Keratinocyte (primary cell): ENCODE data around the gene MSS51. TPM values are rescaled to one million over a fixed set of nuclear protein-coding genes. Genes with fewer than 3 reads are reported as not detected.

ENCODE experiments used
- DNase-seq: peaks from one replicate; pipeline ENCODE4 v3.0.0-alpha.2; 2011; ENCODE audit warnings: low read depth, missing footprints, low spot score
- FAIRE-seq: peaks from 2 replicates; lab custom pipeline; 2011; peaks lifted over from hg19 to GRCh38; lab: Jason Lieb, UNC
- H2AFZ ChIP-seq: 2 replicates; pipeline ENCODE4 v1.6.0; 2012; ENCODE audit warnings: low read length, control low read depth, inconsistent platforms; ENCODE audit not compliant: control insufficient read depth
- H3K27ac ChIP-seq: 2 replicates; pipeline ENCODE4 v1.5.1; 2011; ENCODE audit warnings: low read length; ENCODE audit not compliant: control insufficient read depth, insufficient read depth
- H3K27me3 ChIP-seq: 3 replicates; pipeline ENCODE4 v1.6.0; 2011; ENCODE audit warnings: low read length; ENCODE audit not compliant: control insufficient read depth, insufficient read depth; ENCODE audit errors: extremely low read depth
- H3K36me3 ChIP-seq, 2 experiments: 2 replicates in 1 of 2; 3 replicates in 1 of 2; pipeline ENCODE4 v1.5.1; 2011; ENCODE audit warnings: low read length in 2 of 2, mild to moderate bottlenecking in 1 of 2; ENCODE audit not compliant: control insufficient read depth in 2 of 2, insufficient read depth in 2 of 2; ENCODE audit errors: extremely low read depth in 1 of 2
- H3K4me1 ChIP-seq: 3 replicates; pipeline ENCODE4 v1.5.1; 2011; ENCODE audit warnings: low read length; ENCODE audit not compliant: control insufficient read depth, insufficient read depth; ENCODE audit errors: extremely low read depth
- H3K4me2 ChIP-seq: 3 replicates; pipeline ENCODE4 v1.6.0; 2011; ENCODE audit warnings: low read depth, low read length; ENCODE audit not compliant: control insufficient read depth, insufficient read depth; ENCODE audit errors: extremely low read depth
- H3K4me3 ChIP-seq, 3 experiments: fragments of 200-600 bp in 1 of 3; sonication (generic) in 1 of 3; 2 replicates in 2 of 3; 3 replicates in 1 of 3; pipeline ENCODE4 v1.5.1; 2011 to 2016; ENCODE audit warnings: low read length in 3 of 3, mild to moderate bottlenecking in 3 of 3, control low read depth in 2 of 3, inconsistent platforms in 1 of 3, low read depth in 1 of 3, mixed read lengths in 1 of 3, mixed run types in 1 of 3, moderate library complexity in 1 of 3; ENCODE audit not compliant: control insufficient read depth in 2 of 3, insufficient read depth in 2 of 3; ENCODE audit errors: extremely low read depth in 1 of 3
- H3K79me2 ChIP-seq: 2 replicates; pipeline ENCODE4 v1.6.0; 2012; ENCODE audit warnings: low read length; ENCODE audit not compliant: control insufficient read depth, insufficient read depth
- H3K9ac ChIP-seq: 3 replicates; pipeline ENCODE4 v1.6.0; 2011; ENCODE audit warnings: low read length; ENCODE audit not compliant: control insufficient read depth, insufficient read depth; ENCODE audit errors: extremely low read depth
- H3K9me1 ChIP-seq: 3 replicates; pipeline ENCODE4 v1.6.0; 2011; ENCODE audit warnings: low read length; ENCODE audit not compliant: control insufficient read depth, insufficient read depth; ENCODE audit errors: extremely low read depth
- H3K9me3 ChIP-seq: 2 replicates; pipeline ENCODE4 v1.5.1; 2012; ENCODE audit warnings: low read depth, low read length; ENCODE audit not compliant: control insufficient read depth
- H4K20me1 ChIP-seq: 3 replicates; pipeline ENCODE4 v1.6.0; 2011; ENCODE audit warnings: low read length; ENCODE audit not compliant: control insufficient read depth, insufficient read depth; ENCODE audit errors: extremely low read depth
- CTCF ChIP-seq, 3 experiments: IDR thresholded peaks in 1 of 3; conservative IDR thresholded peaks in 1 of 3; optimal IDR thresholded peaks in 1 of 3; 2 replicates in 2 of 3; 3 replicates in 1 of 3; pipeline versions ENCODE3 to v1.5.1; 2011; ENCODE audit warnings: low read length in 3 of 3, mild to moderate bottlenecking in 3 of 3, moderate library complexity in 2 of 3, control low read depth in 1 of 3, inconsistent platforms in 1 of 3; ENCODE audit not compliant: insufficient read depth in 2 of 3; ENCODE audit errors: extremely low read depth in 1 of 3
- EZH2 ChIP-seq: IDR thresholded peaks from one replicate; pipeline ENCODE4 v1.6.1; 2012; ENCODE audit warnings: inconsistent platforms, mild to moderate bottlenecking, low read length, moderate library complexity
- dilution Hi-C: fragments of 300-500 bp; cut with MboI; formaldehyde crosslinking; loops from one replicate; pipeline ENCODE4 v1.7.0; 2020; ENCODE audit warnings: low sequenced_read_pairs; ENCODE audit not compliant: extremely low pct_ligation_motif_present
- polyA minus RNA-seq, 3 experiments: library from RNA; depleted of rRNA, polyadenylated mRNA; stranded (reverse); fragments of >200 nt; gene quantifications; 1 replicate in 1 of 3; 2 replicates in 1 of 3; 3 replicates in 1 of 3; pipeline ENCODE4 v1.2.3, GENCODE V29; 2011
- polyA plus RNA-seq, 5 experiments: library from polyadenylated mRNA; depleted of rRNA in 3 of 5; stranded (reverse) in 3 of 5; stranded (forward) in 1 of 5; unstranded in 1 of 5; fragments of >200 nt; gene quantifications; 1 replicate in 1 of 5; 2 replicates in 3 of 5; 3 replicates in 1 of 5; pipeline versions ENCODE4 v1.2.1 to v1.2.3, GENCODE V29; 2011 to 2012; ENCODE audit warnings: missing spikeins in 2 of 5, low read depth in 1 of 5, low replicate concordance in 1 of 5

Gene MSS51
- polyA plus RNA-seq, result 0.39 to 1.3 TPM (median 1.3 TPM) in 3 replicates
- 0.39 TPM for polyA plus RNA-seq (2011; ENCODE audit: low read depth)
- polyA plus RNA-seq (2011; cell fraction: cytosol; rRNA removed), result 0.19 and 0.21 TPM in 2 replicates
- polyA plus RNA-seq (2011; cell fraction: nucleus; rRNA removed), result 4.2 and 4.5 TPM in 2 replicates
- polyA plus RNA-seq (2012; ENCODE audit: low replicate concordance), result 0.23 and 0.87 TPM in 2 replicates
- 0.16 to 1.9 TPM (median 1.6 TPM) in 3 replicates for polyA minus RNA-seq
- not detected for polyA minus RNA-seq (2011; cell fraction: cytosol; rRNA and poly(A)+ RNA removed)
- 3.0 and 5.1 TPM in 2 replicates for polyA minus RNA-seq (2011; cell fraction: nucleus; rRNA and poly(A)+ RNA removed)

GRCh38 chr10:73433538-73433867 lies at the start of gene MSS51:
Gene MSS51, minus strand, starts transcription at chr10:73433561. Its CDS starts 5,277 bp downstream, at chr10:73428284.
- H3K4me1 ChIP-seq, result no peaks in the 10 kb centered on the region
- no peak within 1 kb of the TSS for H3K4me2 ChIP-seq
- DNase-seq (no peak), FAIRE-seq (no peak)
- no peak within 1 kb of the TSS for H3K27ac ChIP-seq
- H3K9me1 ChIP-seq, result no peaks in the 10 kb centered on the region
- no peaks in the 10 kb centered on the region for H4K20me1 ChIP-seq
- TF ChIP-seq CTCF (optimal IDR thresholded peaks at IDR 0.05 in 1 of 3, IDR thresholded peaks at IDR 0.05 in 1 of 3, conservative IDR thresholded peaks at IDR 0.05 in 1 of 3; ENCODE audit: extremely low read depth in 1 of 3, insufficient read depth in 2 of 3, low read length in 3 of 3) (no peak), EZH2 (no peak)
- H3K4me3 ChIP-seq, result no peak within 1 kb of the TSS
- no peaks in the 10 kb centered on the region for H3K9me3 ChIP-seq
- H2AFZ ChIP-seq, result no peak within 1 kb of the TSS
- H3K79me2 ChIP-seq, result no peaks in the 10 kb centered on the region
- dilution Hi-C loops, result no loop called here
- no peaks in the 10 kb centered on the region for H3K27me3 ChIP-seq
- peaks cover 4 to 6% of the 10 kb centered on the region in 2 experiments for H3K36me3 ChIP-seq
- no peak within 1 kb of the TSS for H3K9ac ChIP-seq

GRCh38 chr10:73480158-73480557 lies 46.8 kb upstream of the MSS51 start:
- Histone ChIP-seq H4K20me1 (no peaks in the 10 kb centered on the region), H3K4me1 (peaks cover 9% of the 10 kb centered on the region), H3K27ac (peak overlapping the region; percentile 15), H3K79me2 (peaks cover 3% of the 10 kb centered on the region), H3K4me3 (no peak overlapping the region), H3K36me3 (peaks cover 3 to 6% of the 10 kb centered on the region in 2 experiments), H3K4me2 (peak overlapping the region; percentile 30), H3K27me3 (no peaks in the 10 kb centered on the region), H3K9me1 (no peaks in the 10 kb centered on the region), H3K9me3 (no peaks in the 10 kb centered on the region), H2AFZ (no peak overlapping the region), H3K9ac (no peak overlapping the region)
- no peak for TF ChIP-seq EZH2
- TF ChIP-seq CTCF (optimal IDR thresholded peaks at IDR 0.05 in 1 of 3, IDR thresholded peaks at IDR 0.05 in 1 of 3, conservative IDR thresholded peaks at IDR 0.05 in 1 of 3; ENCODE audit: extremely low read depth in 1 of 3, insufficient read depth in 2 of 3, low read length in 3 of 3), result no peak
- FAIRE-seq (no peak), DNase-seq (peak; percentile 23)
- dilution Hi-C loops, result no loop called here
